Liver (tissue), 9 donors: ENCODE results near the gene CARD14. TPM values are rescaled to one million over a fixed set of nuclear protein-coding genes. Genes with fewer than 3 reads are reported as not detected.

Source experiments
- DNase-seq: peaks from one replicate; pipeline ENCODE4 v3.0.0-alpha.2; 2017; ENCODE audit warnings: low spot score
- H3K27ac ChIP-seq, 2 donors: one replicate each; pipeline ENCODE4 v1.7.0; 2013; ENCODE audit warnings: inconsistent platforms in 2 of 2, low read length in 2 of 2, control low read depth in 1 of 2, low read depth in 1 of 2, mild to moderate bottlenecking in 1 of 2
- H3K27me3 ChIP-seq, 4 donors: one replicate each; pipeline versions ENCODE4 v1.6.1 to v1.7.0; 2013; ENCODE audit warnings: low read length in 3 of 4, inconsistent platforms in 1 of 4, mild to moderate bottlenecking in 1 of 4, moderate library complexity in 1 of 4; ENCODE audit not compliant: control insufficient read depth in 4 of 4, insufficient read depth in 4 of 4
- H3K36me3 ChIP-seq, 4 donors: one replicate each; pipeline versions ENCODE4 v1.6.1 to v1.7.0; 2013; ENCODE audit warnings: low read length in 3 of 4, mild to moderate bottlenecking in 3 of 4, low read depth in 1 of 4, moderate library complexity in 1 of 4; ENCODE audit not compliant: control insufficient read depth in 4 of 4, insufficient read depth in 3 of 4
- H3K4me1 ChIP-seq, 4 donors: one replicate each; pipeline versions ENCODE4 v1.6.1 to v1.7.0; 2013; ENCODE audit warnings: low read length in 3 of 4, mild to moderate bottlenecking in 3 of 4, moderate library complexity in 1 of 4; ENCODE audit not compliant: control insufficient read depth in 4 of 4, insufficient read depth in 4 of 4
- H3K4me3 ChIP-seq, 3 donors: one replicate each; pipeline versions ENCODE4 v1.6.1 to v1.7.0; 2013; ENCODE audit warnings: low read length in 3 of 3, control low read depth in 1 of 3, low read depth in 1 of 3, mild to moderate bottlenecking in 1 of 3
- H3K9ac ChIP-seq, 2 donors: one replicate each; pipeline ENCODE4 v1.7.0; 2013; ENCODE audit warnings: low read length in 2 of 2, mild to moderate bottlenecking in 2 of 2, moderate library complexity in 2 of 2, control low read depth in 1 of 2, low read depth in 1 of 2
- H3K9me3 ChIP-seq, 4 donors: one replicate each; pipeline versions ENCODE4 v1.6.1 to v1.7.0; 2013; ENCODE audit warnings: low read length in 3 of 4; ENCODE audit not compliant: control insufficient read depth in 4 of 4
- EGR1 ChIP-seq, 2 donors: IDR thresholded peaks; 2 replicates each; pipeline ENCODE4 v1.6.1; 2016 to 2018; ENCODE audit warnings: antibody characterized with exemption in 2 of 2, low read depth in 2 of 2
- GABPA ChIP-seq, 2 donors: IDR thresholded peaks in 1 of 2; conservative IDR thresholded peaks in 1 of 2; 2 replicates each; pipeline ENCODE4 v1.6.1; 2016; ENCODE audit warnings: antibody characterized with exemption in 2 of 2, mild to moderate bottlenecking in 1 of 2, moderate library complexity in 1 of 2
- HNF4A ChIP-seq, 2 donors: conservative IDR thresholded peaks; 2 replicates each; pipeline ENCODE4 v1.6.1; 2016; ENCODE audit warnings: antibody characterized with exemption in 2 of 2, mild to moderate bottlenecking in 2 of 2
- JUND ChIP-seq, 2 donors: IDR thresholded peaks; 2 replicates each; pipeline ENCODE4 v1.6.1; 2016; ENCODE audit warnings: antibody characterized with exemption in 2 of 2
- NR2F2 ChIP-seq: IDR thresholded peaks from 2 replicates; pipeline ENCODE4 v1.6.1; 2016; ENCODE audit warnings: antibody characterized with exemption
- RAD21 ChIP-seq, 2 donors: IDR thresholded peaks; 2 replicates each; pipeline ENCODE4 v1.6.1; 2016; ENCODE audit warnings: antibody characterized with exemption in 2 of 2, mild to moderate bottlenecking in 2 of 2
- RXRA ChIP-seq, 2 donors: IDR thresholded peaks; 2 replicates each; pipeline ENCODE4 v1.6.1; 2017 to 2018; ENCODE audit warnings: antibody characterized with exemption in 2 of 2, mild to moderate bottlenecking in 1 of 2
- TAF1 ChIP-seq: conservative IDR thresholded peaks from 2 replicates; pipeline ENCODE4 v1.6.1; 2016; ENCODE audit warnings: antibody characterized with exemption, mild to moderate bottlenecking
- WGBS: extraction: QIAGEN DNeasy Blood & Tissue Kit; methylation state at CpG from one replicate; pipeline ENCODE4 v1.1.7; 2013; 5-methylcytosine and 5-hydroxymethylcytosine counted together
- polyA plus RNA-seq, 2 donors: library from polyadenylated mRNA; stranded (reverse) in 1 of 2; unstranded in 1 of 2; fragments of 200-250 nt in 1 of 2; fragments of >200 nt in 1 of 2; fragmentation: Nextera tagmentation in 1 of 2; extraction: Ambion mirVana in 1 of 2; gene quantifications; one replicate each; pipeline versions ENCODE4 v1.2.1 to v1.2.3, GENCODE V29; 2013 to 2015
- total RNA-seq, 2 donors: library from RNA; depleted of rRNA; stranded (reverse); fragments of >200 nt; gene quantifications; one replicate each; pipeline ENCODE4 v1.2.3, GENCODE V29; 2014
- TF ChIP-seq, protein P1 (sequence below): IDR thresholded peaks from 2 replicates; pipeline ENCODE4 v1.6.1; 2016; ENCODE audit warnings: antibody characterized with exemption
- TF ChIP-seq, protein P2 (sequence below): IDR thresholded peaks from 2 replicates; pipeline ENCODE4 v1.6.1; 2016; ENCODE audit warnings: antibody characterized with exemption
- TF ChIP-seq, protein P3 (sequence below): fragments of 150-350 bp; IDR thresholded peaks from 2 replicates; pipeline ENCODE4 v1.5.1; 2017; ENCODE audit warnings: improper control_type of control experiment, low read depth, low read length; ENCODE audit not compliant: missing input control
- TF ChIP-seq, protein P4 (sequence below): IDR thresholded peaks from 2 replicates; pipeline ENCODE4 v1.6.1; 2016; ENCODE audit warnings: antibody characterized with exemption, mild to moderate bottlenecking
- TF ChIP-seq, protein P5 (sequence below): IDR thresholded peaks from 2 replicates; pipeline ENCODE4 v1.6.1; 2016; ENCODE audit warnings: antibody characterized with exemption
- donor health status: healthy.
- donor health status: healthy.
- donor health status: healthy.
- donor health status: healthy.
- donor health status: healthy.

Gene CARD14
- total and polyA plus RNA-seq, 4 donors, result 0.07 to 0.70 (median 0.29) TPM

DNA sequence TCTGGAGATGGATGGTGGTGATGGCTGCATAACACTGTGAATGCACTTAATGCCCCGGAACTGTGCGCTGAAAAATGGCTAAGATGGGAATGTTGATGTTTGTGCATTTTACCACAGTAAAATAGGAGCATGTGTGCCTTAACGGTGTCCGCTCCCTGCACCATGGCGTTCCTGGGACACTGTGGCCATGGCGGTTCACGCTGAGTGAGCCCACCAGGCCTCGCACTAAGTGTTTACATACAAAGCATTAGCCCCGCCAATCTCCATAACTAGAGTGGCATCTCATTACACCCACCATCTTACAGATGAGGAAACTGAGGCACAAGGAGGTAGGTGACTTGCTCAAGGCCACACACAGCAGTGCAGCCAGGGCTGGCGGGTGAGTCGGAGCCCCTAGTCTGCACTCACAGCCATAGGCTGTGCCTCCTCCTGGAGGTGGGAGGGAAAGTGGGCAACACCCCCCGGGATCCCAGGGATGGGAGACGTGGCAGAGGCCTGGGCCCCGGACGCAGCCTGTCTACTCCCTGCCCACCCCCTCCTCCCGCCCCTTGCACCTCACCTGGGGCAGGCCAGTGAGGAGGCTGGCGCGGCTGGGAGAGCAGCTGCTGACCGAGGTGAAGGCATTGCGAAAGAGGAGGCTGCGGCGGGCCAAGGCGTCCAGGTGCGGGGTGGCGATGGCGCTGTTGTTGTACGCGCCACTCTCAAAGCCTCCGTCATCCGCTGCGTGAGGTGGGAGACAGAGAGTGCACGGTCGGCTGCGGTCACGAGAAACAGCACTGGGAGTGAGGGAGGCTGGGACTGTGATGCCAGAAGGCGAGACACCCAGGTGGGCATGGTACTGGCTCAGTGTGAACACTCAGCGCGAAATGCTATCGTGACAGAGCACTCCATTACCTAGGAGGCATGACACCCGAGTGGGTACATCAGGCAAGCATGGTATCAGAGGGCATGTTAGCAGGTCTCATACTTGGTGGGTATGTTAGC, 46.9 kb downstream of the CARD14 start:
- H3K4me1 ChIP-seq, result peaks cover 0 to 21% (median 9%) of the 10 kb centered on the region in 4 donors
- H3K9me3 ChIP-seq, result no peaks in the 10 kb centered on the region
- TF ChIP-seq TAF1 (no peak), HNF4A (conservative IDR thresholded peaks at IDR 0.05) (no peak), GABPA (IDR thresholded peaks at IDR 0.05 in 1 of 2, conservative IDR thresholded peaks at IDR 0.05 in 1 of 2) (no peak), EGR1 (IDR thresholded peaks at IDR 0.05; ENCODE audit: low read depth in 2 of 2) (no peak), NR2F2 (no peak), RXRA (IDR thresholded peaks at IDR 0.05) (no peak), RAD21 (IDR thresholded peaks at IDR 0.05) (no peak), JUND (IDR thresholded peaks at IDR 0.05) (no peak)
- TF ChIP-seq, protein P1, sequence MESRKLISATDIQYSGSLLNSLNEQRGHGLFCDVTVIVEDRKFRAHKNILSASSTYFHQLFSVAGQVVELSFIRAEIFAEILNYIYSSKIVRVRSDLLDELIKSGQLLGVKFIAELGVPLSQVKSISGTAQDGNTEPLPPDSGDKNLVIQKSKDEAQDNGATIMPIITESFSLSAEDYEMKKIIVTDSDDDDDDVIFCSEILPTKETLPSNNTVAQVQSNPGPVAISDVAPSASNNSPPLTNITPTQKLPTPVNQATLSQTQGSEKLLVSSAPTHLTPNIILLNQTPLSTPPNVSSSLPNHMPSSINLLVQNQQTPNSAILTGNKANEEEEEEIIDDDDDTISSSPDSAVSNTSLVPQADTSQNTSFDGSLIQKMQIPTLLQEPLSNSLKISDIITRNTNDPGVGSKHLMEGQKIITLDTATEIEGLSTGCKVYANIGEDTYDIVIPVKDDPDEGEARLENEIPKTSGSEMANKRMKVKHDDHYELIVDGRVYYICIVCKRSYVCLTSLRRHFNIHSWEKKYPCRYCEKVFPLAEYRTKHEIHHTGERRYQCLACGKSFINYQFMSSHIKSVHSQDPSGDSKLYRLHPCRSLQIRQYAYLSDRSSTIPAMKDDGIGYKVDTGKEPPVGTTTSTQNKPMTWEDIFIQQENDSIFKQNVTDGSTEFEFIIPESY, result no peak
- TF ChIP-seq, protein P2, sequence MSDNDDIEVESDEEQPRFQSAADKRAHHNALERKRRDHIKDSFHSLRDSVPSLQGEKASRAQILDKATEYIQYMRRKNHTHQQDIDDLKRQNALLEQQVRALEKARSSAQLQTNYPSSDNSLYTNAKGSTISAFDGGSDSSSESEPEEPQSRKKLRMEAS, result no peak
- TF ChIP-seq, protein P3, sequence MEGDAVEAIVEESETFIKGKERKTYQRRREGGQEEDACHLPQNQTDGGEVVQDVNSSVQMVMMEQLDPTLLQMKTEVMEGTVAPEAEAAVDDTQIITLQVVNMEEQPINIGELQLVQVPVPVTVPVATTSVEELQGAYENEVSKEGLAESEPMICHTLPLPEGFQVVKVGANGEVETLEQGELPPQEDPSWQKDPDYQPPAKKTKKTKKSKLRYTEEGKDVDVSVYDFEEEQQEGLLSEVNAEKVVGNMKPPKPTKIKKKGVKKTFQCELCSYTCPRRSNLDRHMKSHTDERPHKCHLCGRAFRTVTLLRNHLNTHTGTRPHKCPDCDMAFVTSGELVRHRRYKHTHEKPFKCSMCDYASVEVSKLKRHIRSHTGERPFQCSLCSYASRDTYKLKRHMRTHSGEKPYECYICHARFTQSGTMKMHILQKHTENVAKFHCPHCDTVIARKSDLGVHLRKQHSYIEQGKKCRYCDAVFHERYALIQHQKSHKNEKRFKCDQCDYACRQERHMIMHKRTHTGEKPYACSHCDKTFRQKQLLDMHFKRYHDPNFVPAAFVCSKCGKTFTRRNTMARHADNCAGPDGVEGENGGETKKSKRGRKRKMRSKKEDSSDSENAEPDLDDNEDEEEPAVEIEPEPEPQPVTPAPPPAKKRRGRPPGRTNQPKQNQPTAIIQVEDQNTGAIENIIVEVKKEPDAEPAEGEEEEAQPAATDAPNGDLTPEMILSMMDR, result no peak
- TF ChIP-seq, protein P4, sequence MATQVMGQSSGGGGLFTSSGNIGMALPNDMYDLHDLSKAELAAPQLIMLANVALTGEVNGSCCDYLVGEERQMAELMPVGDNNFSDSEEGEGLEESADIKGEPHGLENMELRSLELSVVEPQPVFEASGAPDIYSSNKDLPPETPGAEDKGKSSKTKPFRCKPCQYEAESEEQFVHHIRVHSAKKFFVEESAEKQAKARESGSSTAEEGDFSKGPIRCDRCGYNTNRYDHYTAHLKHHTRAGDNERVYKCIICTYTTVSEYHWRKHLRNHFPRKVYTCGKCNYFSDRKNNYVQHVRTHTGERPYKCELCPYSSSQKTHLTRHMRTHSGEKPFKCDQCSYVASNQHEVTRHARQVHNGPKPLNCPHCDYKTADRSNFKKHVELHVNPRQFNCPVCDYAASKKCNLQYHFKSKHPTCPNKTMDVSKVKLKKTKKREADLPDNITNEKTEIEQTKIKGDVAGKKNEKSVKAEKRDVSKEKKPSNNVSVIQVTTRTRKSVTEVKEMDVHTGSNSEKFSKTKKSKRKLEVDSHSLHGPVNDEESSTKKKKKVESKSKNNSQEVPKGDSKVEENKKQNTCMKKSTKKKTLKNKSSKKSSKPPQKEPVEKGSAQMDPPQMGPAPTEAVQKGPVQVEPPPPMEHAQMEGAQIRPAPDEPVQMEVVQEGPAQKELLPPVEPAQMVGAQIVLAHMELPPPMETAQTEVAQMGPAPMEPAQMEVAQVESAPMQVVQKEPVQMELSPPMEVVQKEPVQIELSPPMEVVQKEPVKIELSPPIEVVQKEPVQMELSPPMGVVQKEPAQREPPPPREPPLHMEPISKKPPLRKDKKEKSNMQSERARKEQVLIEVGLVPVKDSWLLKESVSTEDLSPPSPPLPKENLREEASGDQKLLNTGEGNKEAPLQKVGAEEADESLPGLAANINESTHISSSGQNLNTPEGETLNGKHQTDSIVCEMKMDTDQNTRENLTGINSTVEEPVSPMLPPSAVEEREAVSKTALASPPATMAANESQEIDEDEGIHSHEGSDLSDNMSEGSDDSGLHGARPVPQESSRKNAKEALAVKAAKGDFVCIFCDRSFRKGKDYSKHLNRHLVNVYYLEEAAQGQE, result no peak
- TF ChIP-seq, protein P5, sequence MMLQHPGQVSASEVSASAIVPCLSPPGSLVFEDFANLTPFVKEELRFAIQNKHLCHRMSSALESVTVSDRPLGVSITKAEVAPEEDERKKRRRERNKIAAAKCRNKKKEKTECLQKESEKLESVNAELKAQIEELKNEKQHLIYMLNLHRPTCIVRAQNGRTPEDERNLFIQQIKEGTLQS, result no peak
- no peak overlapping the region for H3K4me3 ChIP-seq
- no peaks in the 10 kb centered on the region for H3K27me3 ChIP-seq
- peaks cover 2 to 21% (median 5%) of the 10 kb centered on the region in 4 donors for H3K36me3 ChIP-seq
- no peak overlapping the region for H3K27ac ChIP-seq
- no peak for DNase-seq
- H3K9ac ChIP-seq, result no peak overlapping the region
- 97% methylated on average over 40 of the region's 40 CpGs for WGBS
